WTC11 (cell line): ENCODE measurements around the gene PTPRT. TPM values are rescaled to one million over a fixed set of nuclear protein-coding genes. Genes with fewer than 3 reads are reported as not detected.

Source experiments
- ATAC-seq: fragments of 200-7000 bp; cut with Tn5 transposase; 2 replicates; pipeline ENCODE4 v1.10.0; 2021; ENCODE audit warnings: mild to moderate bottlenecking, moderate library complexity
- CTCF ChIA-PET: fragments of 300-600 bp; sonication (Branson Sonifier 250); formaldehyde crosslinking; loops from one replicate; lab custom pipeline; 2021; ENCODE audit warnings: antibody characterized with exemption; lab: Charles Lee
- POLR2A ChIA-PET: fragments of 350-600 bp; sonication (Branson Sonifier 250); formaldehyde crosslinking; loops from one replicate; lab custom pipeline; 2021; ENCODE audit warnings: antibody characterized with exemption; lab: Charles Lee
- DNase-seq: peaks from one replicate; pipeline ENCODE4 v3.0.0; 2021; ENCODE audit warnings: low spot score
- H3K27ac Mint-ChIP-seq: 2 replicates; pipeline ENCODE4 v1.8.0; 2021; ENCODE audit warnings: mixed read lengths
- H3K27me3 Mint-ChIP-seq: 2 replicates; pipeline ENCODE4 v1.8.0; 2021; ENCODE audit warnings: low read depth, mild to moderate bottlenecking, moderate library complexity, mixed read lengths
- H3K36me3 Mint-ChIP-seq: 2 replicates; pipeline ENCODE4 v1.8.0; 2021; ENCODE audit warnings: mixed read lengths
- H3K4me1 Mint-ChIP-seq: 2 replicates; pipeline ENCODE4 v1.8.0; 2022; ENCODE audit warnings: mixed read lengths
- H3K4me3 Mint-ChIP-seq: 2 replicates; pipeline ENCODE4 v1.8.0; 2021; ENCODE audit warnings: mild to moderate bottlenecking, moderate library complexity, mixed read lengths
- H3K9me3 Mint-ChIP-seq: 2 replicates; pipeline ENCODE4 v1.8.0; 2021; ENCODE audit warnings: mixed read lengths
- ATF6 ChIP-seq: sonication (generic); formaldehyde crosslinking; IDR thresholded peaks from 2 replicates; pipeline ENCODE4 v1.8.1; 2023; ENCODE audit warnings: mild to moderate bottlenecking, missing genetic modification reagents
- CBFB ChIP-seq: sonication (generic); formaldehyde crosslinking; IDR thresholded peaks from 2 replicates; pipeline ENCODE4 v1.8.1; 2022; ENCODE audit warnings: mild to moderate bottlenecking, low read depth, missing genetic modification reagents
- CDX4 ChIP-seq: fragments of 250-450 bp; sonication (Bioruptor Pico); IDR thresholded peaks from 2 replicates; pipeline ENCODE4 v1.9.0; 2021; ENCODE audit warnings: moderate library complexity, mild to moderate bottlenecking, inconsistent platforms, borderline replicate concordance
- E2F1 ChIP-seq: sonication (generic); formaldehyde crosslinking; IDR thresholded peaks from 2 replicates; pipeline ENCODE4 v1.8.0; 2022; ENCODE audit warnings: mild to moderate bottlenecking, missing genetic modification reagents
- ETV6 ChIP-seq: sonication (generic); formaldehyde crosslinking; IDR thresholded peaks from 2 replicates; pipeline ENCODE4 v1.8.1; 2022; ENCODE audit warnings: mild to moderate bottlenecking, missing genetic modification reagents
- FOXJ3 ChIP-seq: sonication (generic); formaldehyde crosslinking; IDR thresholded peaks from 2 replicates; pipeline ENCODE4 v1.9.0; 2021; ENCODE audit warnings: missing genetic modification reagents, mild to moderate bottlenecking, borderline replicate concordance
- FOXK1 ChIP-seq: sonication (generic); formaldehyde crosslinking; IDR thresholded peaks from 2 replicates; pipeline ENCODE4 v1.8.0; 2022; ENCODE audit warnings: mild to moderate bottlenecking, moderate library complexity, missing genetic modification reagents
- HMGA2 ChIP-seq: fragments of 250-450 bp; sonication (Bioruptor Pico); IDR thresholded peaks from 2 replicates; pipeline ENCODE4 v1.4.0; 2021; ENCODE audit warnings: mild to moderate bottlenecking, moderate library complexity
- JAZF1 ChIP-seq: fragments of 250-450 bp; sonication (Bioruptor Pico); IDR thresholded peaks from 2 replicates; pipeline ENCODE4 v1.9.0; 2021; ENCODE audit warnings: moderate library complexity, mild to moderate bottlenecking, inconsistent platforms
- JUN ChIP-seq: sonication (generic); formaldehyde crosslinking; IDR thresholded peaks from 2 replicates; pipeline ENCODE4 v1.8.0; 2023; ENCODE audit warnings: mild to moderate bottlenecking, missing genetic modification reagents
- MXD4 ChIP-seq: fragments of 250-450 bp; sonication (Bioruptor Pico); IDR thresholded peaks from 2 replicates; pipeline ENCODE4 v1.8.0; 2021; ENCODE audit warnings: mild to moderate bottlenecking, moderate library complexity, borderline replicate concordance
- OVOL2 ChIP-seq: fragments of 250-450 bp; sonication (Bioruptor Pico); IDR thresholded peaks from 2 replicates; pipeline ENCODE4 v1.9.0; 2021; ENCODE audit warnings: mild to moderate bottlenecking, borderline replicate concordance
- PRDM15 ChIP-seq: sonication (generic); formaldehyde crosslinking; IDR thresholded peaks from 2 replicates; pipeline ENCODE4 v1.8.0; 2022; ENCODE audit warnings: missing genetic modification reagents
- PREB ChIP-seq: sonication (generic); formaldehyde crosslinking; IDR thresholded peaks from 2 replicates; pipeline ENCODE4 v1.8.1; 2022; ENCODE audit warnings: mild to moderate bottlenecking, missing genetic modification reagents, moderate library complexity, borderline replicate concordance
- PRRX2 ChIP-seq: fragments of 250-450 bp; sonication (Bioruptor Pico); IDR thresholded peaks from 2 replicates; pipeline ENCODE4 v1.8.0; 2021; ENCODE audit warnings: mild to moderate bottlenecking
- RORB ChIP-seq: fragments of 250-450 bp; sonication (Bioruptor Pico); IDR thresholded peaks from 2 replicates; pipeline ENCODE4 v1.9.0; 2021; ENCODE audit warnings: mild to moderate bottlenecking
- TCF7 ChIP-seq: sonication (generic); formaldehyde crosslinking; IDR thresholded peaks from 2 replicates; pipeline ENCODE4 v1.8.0; 2022; ENCODE audit warnings: mild to moderate bottlenecking, low read depth, missing genetic modification reagents, moderate library complexity
- ZBTB21 ChIP-seq: sonication (generic); formaldehyde crosslinking; IDR thresholded peaks from 2 replicates; pipeline ENCODE4 v1.8.1; 2023; ENCODE audit warnings: mild to moderate bottlenecking, missing genetic modification reagents, borderline replicate concordance
- ZBTB43 ChIP-seq: sonication (generic); formaldehyde crosslinking; IDR thresholded peaks from 2 replicates; pipeline ENCODE4 v1.8.1; 2023; ENCODE audit warnings: mild to moderate bottlenecking, missing genetic modification reagents
- ZNF317 ChIP-seq: sonication (generic); formaldehyde crosslinking; IDR thresholded peaks from 2 replicates; pipeline ENCODE4 v1.8.1; 2023; ENCODE audit warnings: low read depth, mild to moderate bottlenecking, moderate library complexity, missing genetic modification reagents, borderline replicate concordance
- ZNF671 ChIP-seq: fragments of 250-450 bp; sonication (Bioruptor Pico); IDR thresholded peaks from 2 replicates; pipeline ENCODE4 v1.8.0; 2021; ENCODE audit warnings: mild to moderate bottlenecking
- total RNA-seq: library from RNA; stranded (reverse); gene quantifications from 3 replicates; pipeline ENCODE4 v1.2.3, GENCODE V29; 2021
- TF ChIP-seq, protein P1 (sequence below): sonication (generic); formaldehyde crosslinking; IDR thresholded peaks from 2 replicates; pipeline ENCODE4 v1.8.0; 2022; ENCODE audit warnings: mild to moderate bottlenecking, missing genetic modification reagents

PTPRT gene
- total RNA-seq, 1 experiment from 2014 or later = 1.1 TPM

GRCh38 chr20:42085366-42085765, 1104.3 kb downstream of the PTPRT start:
- H3K4me3 Mint-ChIP-seq = no peak overlapping the region
- ChIA-PET CTCF (no interaction called here), POLR2A (interaction anchor here (0.6 kb wide), 1 partner anchor 89 kb away, joined by 3 read pairs; no protein-coding TSS in a partner anchor)
- ATAC-seq = no peak
- H3K36me3 Mint-ChIP-seq = no peaks in the 10 kb centered on the region
- no peak for DNase-seq
- H3K4me1 Mint-ChIP-seq = no peaks in the 10 kb centered on the region
- no peaks in the 10 kb centered on the region for H3K9me3 Mint-ChIP-seq
- H3K27me3 Mint-ChIP-seq = no peaks in the 10 kb centered on the region
- no peak for TF ChIP-seq MXD4 (CRISPR knock-in tag)
- no peak for TF ChIP-seq PRRX2 (CRISPR knock-in tag)
- TF ChIP-seq, protein P1, sequence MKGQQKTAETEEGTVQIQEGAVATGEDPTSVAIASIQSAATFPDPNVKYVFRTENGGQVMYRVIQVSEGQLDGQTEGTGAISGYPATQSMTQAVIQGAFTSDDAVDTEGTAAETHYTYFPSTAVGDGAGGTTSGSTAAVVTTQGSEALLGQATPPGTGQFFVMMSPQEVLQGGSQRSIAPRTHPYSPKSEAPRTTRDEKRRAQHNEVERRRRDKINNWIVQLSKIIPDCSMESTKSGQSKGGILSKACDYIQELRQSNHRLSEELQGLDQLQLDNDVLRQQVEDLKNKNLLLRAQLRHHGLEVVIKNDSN (CRISPR knock-in tag) = no peak
- no peak for TF ChIP-seq E2F1
- TF ChIP-seq ZNF317 (CRISPR knock-in tag) = no peak
- TF ChIP-seq JAZF1 (CRISPR knock-in tag) = no peak
- no peak for TF ChIP-seq ZBTB21 (CRISPR knock-in tag)
- no peak for TF ChIP-seq CDX4 (CRISPR knock-in tag)
- no peak for TF ChIP-seq FOXJ3 (CRISPR knock-in tag)
- TF ChIP-seq PRDM15 (CRISPR knock-in tag) = no peak
- TF ChIP-seq PREB (CRISPR knock-in tag) = no peak
- no peak for TF ChIP-seq ZBTB43
- TF ChIP-seq TCF7 = no peak
- no peak for TF ChIP-seq ETV6
- TF ChIP-seq ZNF671 = no peak
- TF ChIP-seq, all 79 proteins: peak for 0
- H3K27ac Mint-ChIP-seq = no peak overlapping the region

GRCh38 chr20:42083280-42083679, 1106.4 kb downstream of the PTPRT start:
- CTCF ChIA-PET = no interaction called here
- Mint-ChIP-seq H3K27ac (no peak overlapping the region), H3K4me1 (no peaks in the 10 kb centered on the region), H3K27me3 (no peaks in the 10 kb centered on the region), H3K36me3 (no peaks in the 10 kb centered on the region), H3K4me3 (no peak overlapping the region), H3K9me3 (no peaks in the 10 kb centered on the region)
- ATAC-seq (no peak), DNase-seq (no peak)
- POLR2A ChIA-PET = no interaction called here
- TF ChIP-seq HMGA2 (CRISPR knock-in tag) (no peak), FOXJ3 (CRISPR knock-in tag) (no peak), OVOL2 (CRISPR knock-in tag) (no peak), CBFB (CRISPR knock-in tag) (no peak), JUN (CRISPR knock-in tag) (no peak), FOXK1 (no peak), PRRX2 (CRISPR knock-in tag) (no peak), RORB (CRISPR knock-in tag) (no peak), CDX4 (CRISPR knock-in tag) (no peak), ATF6 (no peak)
